Measurements from ENCODE around the gene STXBP4.

DNA sequence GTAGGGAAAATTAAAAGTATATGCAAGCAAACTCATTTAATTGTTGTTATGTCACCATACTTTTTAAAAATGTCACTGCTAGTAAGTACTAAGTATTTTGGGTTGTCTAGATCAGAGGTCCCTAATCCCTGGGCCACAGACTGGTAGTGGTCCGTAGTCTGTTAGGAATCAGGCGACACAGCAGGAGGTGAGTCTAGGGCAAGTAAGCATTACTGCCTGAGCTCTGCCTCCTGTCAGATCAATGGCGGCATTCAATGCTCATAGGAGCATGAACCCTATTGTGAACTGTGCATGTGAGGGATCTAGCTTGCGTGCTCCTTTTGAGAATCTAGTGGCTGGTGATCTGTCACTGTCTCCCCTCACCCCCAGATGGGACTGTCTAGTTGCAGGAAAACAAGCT lies 21.6 kb downstream of the STXBP4 start:
- TF ChIP-seq, protein P1, sequence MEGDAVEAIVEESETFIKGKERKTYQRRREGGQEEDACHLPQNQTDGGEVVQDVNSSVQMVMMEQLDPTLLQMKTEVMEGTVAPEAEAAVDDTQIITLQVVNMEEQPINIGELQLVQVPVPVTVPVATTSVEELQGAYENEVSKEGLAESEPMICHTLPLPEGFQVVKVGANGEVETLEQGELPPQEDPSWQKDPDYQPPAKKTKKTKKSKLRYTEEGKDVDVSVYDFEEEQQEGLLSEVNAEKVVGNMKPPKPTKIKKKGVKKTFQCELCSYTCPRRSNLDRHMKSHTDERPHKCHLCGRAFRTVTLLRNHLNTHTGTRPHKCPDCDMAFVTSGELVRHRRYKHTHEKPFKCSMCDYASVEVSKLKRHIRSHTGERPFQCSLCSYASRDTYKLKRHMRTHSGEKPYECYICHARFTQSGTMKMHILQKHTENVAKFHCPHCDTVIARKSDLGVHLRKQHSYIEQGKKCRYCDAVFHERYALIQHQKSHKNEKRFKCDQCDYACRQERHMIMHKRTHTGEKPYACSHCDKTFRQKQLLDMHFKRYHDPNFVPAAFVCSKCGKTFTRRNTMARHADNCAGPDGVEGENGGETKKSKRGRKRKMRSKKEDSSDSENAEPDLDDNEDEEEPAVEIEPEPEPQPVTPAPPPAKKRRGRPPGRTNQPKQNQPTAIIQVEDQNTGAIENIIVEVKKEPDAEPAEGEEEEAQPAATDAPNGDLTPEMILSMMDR (IDR thresholded peaks at IDR 0.05): no peak
- TF ChIP-seq POLR2AphosphoS5 (IDR thresholded peaks at IDR 0.05): no peak
